ENCODE data around the gene CACNA2D1.
"Not testable (repeated sequence)": the region's sequence is repeated elsewhere in the genome, so short reads cannot be mapped to it uniquely, and the experiment has no call there.

Gene CACNA2D1

GRCh38 chr7:82433507-82433906, 10.1 kb downstream of the CACNA2D1 start:
- DNase-seq: no peak

- DNase-seq: not testable (repeated sequence)
Measured at GRCh38 chr7:82432743-82433142, 10.8 kb downstream of the CACNA2D1 start.

GRCh38 chr7:82430500-82431465, 12.8 kb downstream of the CACNA2D1 start:
- no peak for DNase-seq

- no peak for DNase-seq
Measured at GRCh38 chr7:82429408-82429807, 14.2 kb downstream of the CACNA2D1 start.

- no peak for DNase-seq
Measured at GRCh38 chr7:82428186-82428961, 15.2 kb downstream of the CACNA2D1 start.

- DNase-seq: no peak
Measured at GRCh38 chr7:82423446-82423845, 20.1 kb downstream of the CACNA2D1 start.

GRCh38 chr7:82419200-82419599, 24.4 kb downstream of the CACNA2D1 start:
- no peak for DNase-seq

GRCh38 chr7:82417898-82418297, 25.7 kb downstream of the CACNA2D1 start:
- no peak for DNase-seq

GRCh38 chr7:82416402-82416801, 27.2 kb downstream of the CACNA2D1 start:
- no peak for DNase-seq

- DNase-seq: no peak
Measured at GRCh38 chr7:82414389-82414788, 29.2 kb downstream of the CACNA2D1 start.

- DNase-seq: peak; percentile 65
Measured at GRCh38 chr7:82413237-82413636, 30.3 kb downstream of the CACNA2D1 start.

- DNase-seq: no peak
Measured at GRCh38 chr7:82411732-82412131, 31.8 kb downstream of the CACNA2D1 start.

GRCh38 chr7:82410461-82410860, 33.1 kb downstream of the CACNA2D1 start:
- peak; percentile 87 for DNase-seq

GRCh38 chr7:82406937-82407336, 36.6 kb downstream of the CACNA2D1 start:
- DNase-seq: no peak

GRCh38 chr7:82405301-82405700, 38.3 kb downstream of the CACNA2D1 start:
- DNase-seq: no peak

- DNase-seq: no peak
Measured at GRCh38 chr7:82404652-82405051, 38.9 kb downstream of the CACNA2D1 start.

GRCh38 chr7:82404094-82404493, 39.5 kb downstream of the CACNA2D1 start:
- no peak for DNase-seq

GRCh38 chr7:82397879-82398524, 45.6 kb downstream of the CACNA2D1 start:
- DNase-seq: no peak

- DNase-seq: no peak
Measured at GRCh38 chr7:82396343-82396742, 47.2 kb downstream of the CACNA2D1 start.

- DNase-seq: no peak
Measured at GRCh38 chr7:82395147-82395546, 48.4 kb downstream of the CACNA2D1 start.

- no peak for DNase-seq
Measured at GRCh38 chr7:82393840-82394220, 49.7 kb downstream of the CACNA2D1 start.

GRCh38 chr7:82393076-82393839, 50.3 kb downstream of the CACNA2D1 start:
- DNase-seq: no peak

GRCh38 chr7:82390936-82391335, 52.6 kb downstream of the CACNA2D1 start:
- no peak for DNase-seq
